Liver (tissue), 3 donors: ENCODE measurements around the gene TBC1D16.

ENCODE experiments used
- ATF3 ChIP-seq: IDR thresholded peaks from 2 replicates; pipeline ENCODE4 v1.6.1; 2016; ENCODE audit warnings: antibody characterized with exemption
- CTCF ChIP-seq: fragments of 150-350 bp; IDR thresholded peaks from 2 replicates; pipeline ENCODE4 v1.5.1; 2017; ENCODE audit warnings: improper control_type of control experiment, low read depth, low read length; ENCODE audit not compliant: missing input control
- GABPA ChIP-seq, 2 donors: IDR thresholded peaks in 1 of 2; conservative IDR thresholded peaks in 1 of 2; 2 replicates each; pipeline ENCODE4 v1.6.1; 2016; ENCODE audit warnings: antibody characterized with exemption in 2 of 2, mild to moderate bottlenecking in 1 of 2, moderate library complexity in 1 of 2
- JUND ChIP-seq, 2 donors: IDR thresholded peaks; 2 replicates each; pipeline ENCODE4 v1.6.1; 2016; ENCODE audit warnings: antibody characterized with exemption in 2 of 2
- MAX ChIP-seq: IDR thresholded peaks from 2 replicates; pipeline ENCODE4 v1.6.1; 2016; ENCODE audit warnings: antibody characterized with exemption
- RAD21 ChIP-seq, 2 donors: IDR thresholded peaks; 2 replicates each; pipeline ENCODE4 v1.6.1; 2016; ENCODE audit warnings: antibody characterized with exemption in 2 of 2, mild to moderate bottlenecking in 2 of 2
- SP1 ChIP-seq: IDR thresholded peaks from 2 replicates; pipeline ENCODE4 v1.6.1; 2018; ENCODE audit warnings: antibody characterized with exemption, mild to moderate bottlenecking
- TAF1 ChIP-seq: conservative IDR thresholded peaks from 2 replicates; pipeline ENCODE4 v1.6.1; 2016; ENCODE audit warnings: antibody characterized with exemption, mild to moderate bottlenecking
- YY1 ChIP-seq: IDR thresholded peaks from 2 replicates; pipeline ENCODE4 v1.6.1; 2016; ENCODE audit warnings: antibody characterized with exemption, mild to moderate bottlenecking
- TF ChIP-seq, protein P1 (sequence below): IDR thresholded peaks from 2 replicates; pipeline ENCODE4 v1.6.1; 2016; ENCODE audit warnings: antibody characterized with exemption, mild to moderate bottlenecking
- donor health status: healthy.
- donor health status: healthy.

- TF ChIP-seq CTCF = no peak
- TF ChIP-seq GABPA (IDR thresholded peaks at IDR 0.05 in 1 of 2, conservative IDR thresholded peaks at IDR 0.05 in 1 of 2) = no peak
- TF ChIP-seq, protein P1, sequence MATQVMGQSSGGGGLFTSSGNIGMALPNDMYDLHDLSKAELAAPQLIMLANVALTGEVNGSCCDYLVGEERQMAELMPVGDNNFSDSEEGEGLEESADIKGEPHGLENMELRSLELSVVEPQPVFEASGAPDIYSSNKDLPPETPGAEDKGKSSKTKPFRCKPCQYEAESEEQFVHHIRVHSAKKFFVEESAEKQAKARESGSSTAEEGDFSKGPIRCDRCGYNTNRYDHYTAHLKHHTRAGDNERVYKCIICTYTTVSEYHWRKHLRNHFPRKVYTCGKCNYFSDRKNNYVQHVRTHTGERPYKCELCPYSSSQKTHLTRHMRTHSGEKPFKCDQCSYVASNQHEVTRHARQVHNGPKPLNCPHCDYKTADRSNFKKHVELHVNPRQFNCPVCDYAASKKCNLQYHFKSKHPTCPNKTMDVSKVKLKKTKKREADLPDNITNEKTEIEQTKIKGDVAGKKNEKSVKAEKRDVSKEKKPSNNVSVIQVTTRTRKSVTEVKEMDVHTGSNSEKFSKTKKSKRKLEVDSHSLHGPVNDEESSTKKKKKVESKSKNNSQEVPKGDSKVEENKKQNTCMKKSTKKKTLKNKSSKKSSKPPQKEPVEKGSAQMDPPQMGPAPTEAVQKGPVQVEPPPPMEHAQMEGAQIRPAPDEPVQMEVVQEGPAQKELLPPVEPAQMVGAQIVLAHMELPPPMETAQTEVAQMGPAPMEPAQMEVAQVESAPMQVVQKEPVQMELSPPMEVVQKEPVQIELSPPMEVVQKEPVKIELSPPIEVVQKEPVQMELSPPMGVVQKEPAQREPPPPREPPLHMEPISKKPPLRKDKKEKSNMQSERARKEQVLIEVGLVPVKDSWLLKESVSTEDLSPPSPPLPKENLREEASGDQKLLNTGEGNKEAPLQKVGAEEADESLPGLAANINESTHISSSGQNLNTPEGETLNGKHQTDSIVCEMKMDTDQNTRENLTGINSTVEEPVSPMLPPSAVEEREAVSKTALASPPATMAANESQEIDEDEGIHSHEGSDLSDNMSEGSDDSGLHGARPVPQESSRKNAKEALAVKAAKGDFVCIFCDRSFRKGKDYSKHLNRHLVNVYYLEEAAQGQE = no peak
- no peak for TF ChIP-seq TAF1
- TF ChIP-seq SP1 = no peak
- no peak for TF ChIP-seq MAX
- TF ChIP-seq JUND (IDR thresholded peaks at IDR 0.05) = no peak
- TF ChIP-seq ATF3 = no peak
- no peak for TF ChIP-seq YY1
- no peak for TF ChIP-seq RAD21 (IDR thresholded peaks at IDR 0.05)
Measured at GRCh38 chr17:80053102-80053501, 17.4 kb upstream of the TBC1D16 start.
